Breast epithelium (tissue), 3 donors: ENCODE data around the gene FSTL4.

Experiments used
- POLR2AphosphoS5 ChIP-seq, 3 donors: sonication (generic); formaldehyde crosslinking; IDR thresholded peaks; one replicate each; pipeline ENCODE4 v1.6.1; 2017; ENCODE audit warnings: antibody characterized with exemption in 3 of 3
- TF ChIP-seq, protein P1 (sequence below), 3 donors: fragments of 450-650 bp; IDR thresholded peaks; one replicate each; pipeline ENCODE4 v1.5.1; 2016 to 2017; ENCODE audit warnings: antibody characterized with exemption in 3 of 3, mild to moderate bottlenecking in 3 of 3, moderate library complexity in 3 of 3

DNA sequence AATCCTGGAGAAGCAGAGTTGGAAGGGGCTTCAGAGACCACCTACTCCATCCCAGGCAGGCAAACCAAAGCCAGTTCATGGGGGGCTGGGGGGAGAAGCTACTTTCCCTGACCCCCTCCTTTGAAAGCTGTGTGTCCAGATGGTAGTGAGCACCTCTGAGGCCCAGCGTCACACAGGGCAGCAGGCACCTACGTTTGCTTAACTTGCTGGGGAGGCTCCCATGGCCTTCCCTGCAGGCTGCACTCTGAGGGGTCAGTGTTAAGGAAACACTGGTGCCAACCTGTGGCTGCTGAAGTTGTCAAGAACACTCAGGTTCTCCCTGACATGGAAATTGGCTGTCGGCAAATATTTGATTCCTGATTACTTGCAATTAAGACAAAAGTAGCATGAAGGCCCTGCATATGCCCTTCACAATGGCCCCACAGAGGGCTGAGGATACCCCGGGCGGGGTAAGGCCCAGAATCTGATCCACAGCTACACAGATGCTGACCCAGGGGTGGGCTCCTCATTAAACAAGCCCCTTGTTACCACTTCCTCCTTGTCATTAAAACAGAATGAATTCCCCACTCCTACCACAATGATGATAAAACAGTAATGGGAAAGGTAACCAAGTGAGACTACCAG, 208.5 kb downstream of the FSTL4 start:
- no peak for TF ChIP-seq POLR2AphosphoS5 (IDR thresholded peaks at IDR 0.05)
- TF ChIP-seq, protein P1, sequence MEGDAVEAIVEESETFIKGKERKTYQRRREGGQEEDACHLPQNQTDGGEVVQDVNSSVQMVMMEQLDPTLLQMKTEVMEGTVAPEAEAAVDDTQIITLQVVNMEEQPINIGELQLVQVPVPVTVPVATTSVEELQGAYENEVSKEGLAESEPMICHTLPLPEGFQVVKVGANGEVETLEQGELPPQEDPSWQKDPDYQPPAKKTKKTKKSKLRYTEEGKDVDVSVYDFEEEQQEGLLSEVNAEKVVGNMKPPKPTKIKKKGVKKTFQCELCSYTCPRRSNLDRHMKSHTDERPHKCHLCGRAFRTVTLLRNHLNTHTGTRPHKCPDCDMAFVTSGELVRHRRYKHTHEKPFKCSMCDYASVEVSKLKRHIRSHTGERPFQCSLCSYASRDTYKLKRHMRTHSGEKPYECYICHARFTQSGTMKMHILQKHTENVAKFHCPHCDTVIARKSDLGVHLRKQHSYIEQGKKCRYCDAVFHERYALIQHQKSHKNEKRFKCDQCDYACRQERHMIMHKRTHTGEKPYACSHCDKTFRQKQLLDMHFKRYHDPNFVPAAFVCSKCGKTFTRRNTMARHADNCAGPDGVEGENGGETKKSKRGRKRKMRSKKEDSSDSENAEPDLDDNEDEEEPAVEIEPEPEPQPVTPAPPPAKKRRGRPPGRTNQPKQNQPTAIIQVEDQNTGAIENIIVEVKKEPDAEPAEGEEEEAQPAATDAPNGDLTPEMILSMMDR (IDR thresholded peaks at IDR 0.05): no peak
